BE2C (cell line): ENCODE measurements around the gene CLASRP.
A peak's percentile ranks its signal among the peaks of the same experiment; 100 is the strongest.

Source experiments
- DNase-seq: peaks from one replicate; pipeline ENCODE4 v3.0.0-alpha.2; 2020
- H3K27me3 ChIP-seq: fragments of 250-450 bp; sonication (Bioruptor Pico); 2 replicates; pipeline ENCODE4 v1.5.1; 2020; ENCODE audit warnings: mild to moderate bottlenecking
- H3K36me3 ChIP-seq: fragments of 250-450 bp; sonication (Bioruptor Pico); 2 replicates; pipeline ENCODE4 v1.5.1; 2020; ENCODE audit warnings: mild to moderate bottlenecking
- H3K4me1 ChIP-seq: fragments of 250-450 bp; sonication (Bioruptor Pico); 2 replicates; pipeline ENCODE4 v1.5.1; 2020
- H3K4me3 ChIP-seq: 2 replicates; pipeline ENCODE4 v1.5.1; 2011; ENCODE audit warnings: low read depth, low read length
- H3K9me3 ChIP-seq: fragments of 250-450 bp; sonication (Bioruptor Pico); 2 replicates; pipeline ENCODE4 v1.5.1; 2020
- CTCF ChIP-seq: IDR thresholded peaks from 2 replicates; pipeline ENCODE4 v1.5.1; 2012; ENCODE audit warnings: mild to moderate bottlenecking, low read depth, low read length

The CLASRP gene

GRCh38 chr19:45107621-45108150 lies 68.8 kb downstream of the CLASRP start:
- TF ChIP-seq CTCF, result no peak
- Histone ChIP-seq H3K27me3 (no peaks in the 10 kb centered on the region), H3K4me3 (no peak overlapping the region), H3K9me3 (no peaks in the 10 kb centered on the region), H3K4me1 (peaks cover 7% of the 10 kb centered on the region), H3K36me3 (no peaks in the 10 kb centered on the region; the same call in 1 of the 2 replicates)
- no peak for DNase-seq

GRCh38 chr19:45110851-45111266 lies 72.0 kb downstream of the CLASRP start:
- H3K4me1 ChIP-seq, result no peaks in the 10 kb centered on the region; the same call in 1 of the 2 replicates
- no peaks in the 10 kb centered on the region for H3K27me3 ChIP-seq
- DNase-seq, result no peak

GRCh38 chr19:45112111-45112827 lies 73.4 kb downstream of the CLASRP start:
- H3K4me1 ChIP-seq, result peaks cover 10% of the 10 kb centered on the region
- no peaks in the 10 kb centered on the region; the same call in 1 of the 2 replicates for H3K36me3 ChIP-seq
- DNase-seq, result no peak
- H3K4me3 ChIP-seq, result no peak overlapping the region
- no peaks in the 10 kb centered on the region for H3K27me3 ChIP-seq
- TF ChIP-seq CTCF, result peak; percentile 23
- H3K9me3 ChIP-seq, result no peaks in the 10 kb centered on the region

More at GRCh38 chr19:45110851-45111266, 72.0 kb downstream of the CLASRP start:
- H3K4me3 ChIP-seq, result no peak overlapping the region
- no peak for TF ChIP-seq CTCF
- H3K9me3 ChIP-seq, result no peaks in the 10 kb centered on the region
- H3K36me3 ChIP-seq, result no peaks in the 10 kb centered on the region; the same call in 1 of the 2 replicates

- Histone ChIP-seq H3K4me1 (peaks cover 14% of the 10 kb centered on the region), H3K27me3 (no peaks in the 10 kb centered on the region), H3K36me3 (no peaks in the 10 kb centered on the region; the same call in none of the 2 replicates), H3K9me3 (no peaks in the 10 kb centered on the region), H3K4me3 (no peak overlapping the region)
- TF ChIP-seq CTCF, result no peak
- DNase-seq, result no peak
Measured at GRCh38 chr19:45113628-45114027, 74.8 kb downstream of the CLASRP start.

- no peak for DNase-seq
- Histone ChIP-seq H3K4me1 (peaks cover 14% of the 10 kb centered on the region), H3K36me3 (no peaks in the 10 kb centered on the region; the same call in none of the 2 replicates), H3K4me3 (no peak overlapping the region), H3K27me3 (no peaks in the 10 kb centered on the region), H3K9me3 (no peaks in the 10 kb centered on the region)
- no peak for TF ChIP-seq CTCF
Measured at GRCh38 chr19:45114116-45114515, 75.3 kb downstream of the CLASRP start.
